ELR (cell line): Measurements from ENCODE around the gene PCSK5.

ENCODE experiments used
- DNase-seq: peaks from one replicate; pipeline ENCODE4 v3.0.0-alpha.2; 2015; ENCODE audit warnings: low read depth

The PCSK5 gene

GRCh38 chr9:76082057-76082456, 191.6 kb downstream of the PCSK5 start:
- no peak for DNase-seq

- DNase-seq, result no peak
Observed at GRCh38 chr9:76085596-76085995, 195.1 kb downstream of the PCSK5 start.

GRCh38 chr9:76086539-76086938, 196.1 kb downstream of the PCSK5 start:
- DNase-seq, result no peak

GRCh38 chr9:76087976-76088375, 197.5 kb downstream of the PCSK5 start:
- no peak for DNase-seq

GRCh38 chr9:76090330-76090729, 199.9 kb downstream of the PCSK5 start:
- DNase-seq, result no peak

- no peak for DNase-seq
Observed at GRCh38 chr9:76090909-76091308, 200.4 kb downstream of the PCSK5 start.

- DNase-seq, result no peak
Observed at GRCh38 chr9:76092572-76092971, 202.1 kb downstream of the PCSK5 start.

- DNase-seq, result no peak
Observed at GRCh38 chr9:76095585-76095984, 205.1 kb downstream of the PCSK5 start.

- no peak for DNase-seq
Observed at GRCh38 chr9:76099516-76099915, 209.0 kb downstream of the PCSK5 start.

GRCh38 chr9:76101075-76101474, 210.6 kb downstream of the PCSK5 start:
- DNase-seq, result no peak

- DNase-seq, result no peak
Observed at GRCh38 chr9:76101491-76101890, 211.0 kb downstream of the PCSK5 start.

- DNase-seq, result no peak
Observed at GRCh38 chr9:76101947-76102346, 211.5 kb downstream of the PCSK5 start.

GRCh38 chr9:76103531-76104315, 213.2 kb downstream of the PCSK5 start:
- no peak for DNase-seq

- no peak for DNase-seq
Observed at GRCh38 chr9:76107482-76107881, 217.0 kb downstream of the PCSK5 start.

GRCh38 chr9:76109953-76110352, 219.5 kb downstream of the PCSK5 start:
- no peak for DNase-seq

- DNase-seq, result no peak
Observed at GRCh38 chr9:76112151-76112550, 221.7 kb downstream of the PCSK5 start.

- no peak for DNase-seq
Observed at GRCh38 chr9:76114144-76114543, 223.7 kb downstream of the PCSK5 start.

GRCh38 chr9:76115396-76115795, 224.9 kb downstream of the PCSK5 start:
- DNase-seq, result no peak

- DNase-seq, result no peak
Observed at GRCh38 chr9:76115982-76116646, 225.6 kb downstream of the PCSK5 start.

GRCh38 chr9:76116913-76117312, 226.4 kb downstream of the PCSK5 start:
- DNase-seq, result no peak

- no peak for DNase-seq
Observed at GRCh38 chr9:76127637-76128036, 237.2 kb downstream of the PCSK5 start.

- no peak for DNase-seq
Observed at GRCh38 chr9:76135902-76136301, 245.4 kb downstream of the PCSK5 start.

- DNase-seq, result peak; percentile 40
Observed at GRCh38 chr9:76136986-76137385, 246.5 kb downstream of the PCSK5 start.

- DNase-seq, result no peak
Observed at GRCh38 chr9:76137931-76138330, 247.5 kb downstream of the PCSK5 start.
